DMS153 (cell line): ENCODE results near the gene EIF3B.
"Not testable (repeated sequence)": the region's sequence is repeated elsewhere in the genome, so short reads cannot be mapped to it uniquely, and the experiment has no call there.

ENCODE experiments used
- DNase-seq: peaks from one replicate; lab custom pipeline; 2025; lab: John Stamatoyannopoulos, UW

The EIF3B gene

GRCh38 chr7:2403014-2403717 lies 48.5 kb downstream of the EIF3B start, which contains the start of gene CHST12:
TSS of gene CHST12 (plus strand) at chr7:2403611. CDS start at chr7:2432640, 29,029 bp downstream.
- peak; percentile 92 for DNase-seq

DNA sequence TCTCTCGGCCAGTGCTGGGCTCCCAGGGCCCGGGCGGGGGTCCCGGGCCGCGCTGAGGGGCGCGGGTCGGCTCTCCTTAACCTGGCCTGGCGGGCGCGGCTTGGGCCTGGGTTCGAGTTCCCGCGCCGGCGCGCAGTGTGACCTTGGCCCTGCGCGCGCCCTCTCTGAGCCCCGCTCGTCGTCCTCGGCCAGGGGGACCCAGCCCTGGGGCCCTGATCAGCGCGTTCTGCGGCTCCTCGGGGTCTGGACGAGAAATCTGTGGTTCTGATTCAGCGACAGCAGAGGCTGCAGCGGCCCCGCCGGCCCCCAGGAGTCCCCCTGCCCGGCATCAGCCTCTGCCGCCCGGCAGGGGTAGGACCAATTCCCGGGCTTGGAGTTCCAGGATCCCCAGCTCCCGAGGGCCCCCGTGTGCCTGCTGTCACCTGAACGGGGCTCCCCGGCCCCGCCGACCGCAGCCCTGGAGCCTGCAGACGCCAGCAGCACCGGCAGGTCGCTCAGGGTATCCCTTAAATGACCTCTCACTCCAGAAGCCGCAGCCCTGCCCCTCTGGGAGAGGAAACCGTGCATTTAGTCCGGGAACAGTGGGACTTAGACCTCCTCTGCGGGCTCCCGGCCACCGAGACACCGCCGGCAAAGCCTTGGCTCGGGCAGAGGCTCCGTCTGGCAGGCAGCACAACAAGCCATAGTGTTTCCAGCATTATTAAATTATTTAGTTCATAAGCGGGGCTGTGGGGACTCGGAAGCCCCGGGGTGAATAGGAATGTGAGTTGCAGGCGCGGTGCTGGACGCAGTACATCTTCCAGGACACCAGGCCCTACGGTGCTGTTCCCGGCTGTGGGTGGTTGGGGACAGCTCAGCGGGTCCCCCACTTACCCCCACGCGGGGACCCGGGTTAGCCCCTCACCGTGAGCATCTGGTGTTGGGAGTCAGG lies 49.4 kb downstream of the EIF3B start:
- DNase-seq, result no peak

DNA sequence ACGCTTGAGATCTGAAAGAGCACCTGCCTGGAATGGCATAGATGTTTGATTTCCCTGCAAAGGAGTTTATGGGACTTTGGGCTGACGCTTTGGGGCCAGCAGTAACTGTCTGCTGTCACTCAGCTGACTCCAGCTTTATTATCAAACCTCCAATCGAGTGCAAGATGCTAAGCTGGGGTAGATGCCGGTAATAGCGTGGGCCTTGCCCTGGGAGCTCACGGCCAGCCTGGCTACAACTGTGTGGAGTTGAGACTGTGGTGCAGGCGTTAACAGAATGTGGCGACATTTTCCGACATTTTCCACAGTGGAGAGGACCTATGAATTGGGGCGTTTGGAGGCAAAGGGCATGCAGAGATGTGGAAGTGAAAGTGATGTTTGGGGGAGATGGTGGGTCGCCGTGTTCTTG lies 50.1 kb downstream of the EIF3B start:
- DNase-seq, result no peak

GRCh38 chr7:2405201-2405600 lies 50.6 kb downstream of the EIF3B start:
- no peak for DNase-seq

DNA sequence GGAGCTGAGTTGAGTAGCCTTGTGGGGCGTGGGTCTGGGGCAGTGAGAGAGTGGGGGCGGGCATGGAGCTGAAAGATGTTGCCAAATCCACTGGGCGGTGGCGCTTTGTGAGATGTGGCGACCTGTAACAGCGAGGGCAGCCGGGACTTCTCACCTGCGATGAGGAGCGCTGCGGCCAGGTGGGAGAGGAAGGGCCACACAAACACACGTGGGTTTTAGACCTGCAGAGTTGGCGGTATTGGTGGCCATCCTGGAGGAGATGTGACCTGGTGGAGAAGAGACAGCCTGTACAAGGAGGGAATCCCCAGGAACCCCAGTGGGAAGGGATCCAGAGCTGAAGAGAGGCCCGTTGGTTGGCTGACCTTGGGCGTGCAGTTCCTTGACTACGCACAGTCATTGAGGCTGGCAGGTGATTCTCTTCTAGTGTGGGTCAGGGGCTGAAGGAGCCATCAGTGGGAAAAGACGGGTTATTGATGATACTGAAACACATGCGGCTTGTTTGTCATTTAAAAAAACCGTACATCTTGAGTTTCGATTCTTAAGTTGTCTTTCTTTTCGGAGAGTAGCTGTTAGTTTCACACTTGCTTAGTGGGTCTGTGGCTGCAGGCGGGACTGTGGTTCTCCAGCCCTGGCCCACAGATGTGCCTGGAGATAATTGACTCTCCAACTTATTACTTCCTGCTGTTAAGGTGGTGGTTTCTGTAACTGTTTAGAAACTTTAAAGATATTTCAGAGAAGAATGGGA lies 51.1 kb downstream of the EIF3B start:
- no peak for DNase-seq

GRCh38 chr7:2409745-2410414 lies 55.3 kb downstream of the EIF3B start:
- no peak for DNase-seq

- DNase-seq, result no peak
Measured at GRCh38 chr7:2411049-2411448, 56.4 kb downstream of the EIF3B start.

GRCh38 chr7:2411815-2412586 lies 57.4 kb downstream of the EIF3B start:
- DNase-seq, result no peak

DNA sequence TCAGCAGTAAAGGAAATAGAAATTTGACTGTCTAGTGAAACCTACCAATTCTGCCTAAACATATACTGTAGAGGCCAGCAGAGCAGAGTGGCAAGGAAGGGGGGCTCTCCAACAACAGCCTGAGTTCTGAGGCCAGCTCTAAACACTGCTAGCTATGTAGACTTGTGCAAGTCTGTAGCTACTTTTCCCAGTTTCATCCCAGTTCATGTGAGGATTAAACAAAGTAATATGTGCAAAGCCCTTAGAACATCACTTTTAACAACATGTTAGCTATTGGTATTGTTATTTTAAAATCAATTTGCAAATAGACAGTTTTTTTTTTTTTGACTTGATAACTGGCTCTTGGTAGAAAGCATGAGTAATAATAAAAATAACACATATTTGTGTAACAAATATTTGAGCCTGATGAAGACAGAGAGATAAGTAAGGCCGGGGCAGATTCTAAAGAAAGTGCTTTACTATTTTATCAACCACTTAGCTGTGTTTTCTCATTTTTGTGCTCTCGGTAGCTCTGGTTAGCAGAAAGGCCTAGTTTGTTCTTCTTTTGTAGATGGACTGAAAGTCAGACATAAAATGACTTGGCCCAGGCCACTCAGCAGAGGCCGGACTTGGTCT lies 58.1 kb downstream of the EIF3B start:
- no peak for DNase-seq

- no peak for DNase-seq
Measured at GRCh38 chr7:2416063-2416462, 61.4 kb downstream of the EIF3B start.

GRCh38 chr7:2416650-2417049 lies 62.0 kb downstream of the EIF3B start:
- DNase-seq, result no peak

GRCh38 chr7:2417178-2417577 lies 62.6 kb downstream of the EIF3B start:
- not testable (repeated sequence) for DNase-seq

- no peak for DNase-seq
Measured at GRCh38 chr7:2417981-2418481, 63.4 kb downstream of the EIF3B start.

DNA sequence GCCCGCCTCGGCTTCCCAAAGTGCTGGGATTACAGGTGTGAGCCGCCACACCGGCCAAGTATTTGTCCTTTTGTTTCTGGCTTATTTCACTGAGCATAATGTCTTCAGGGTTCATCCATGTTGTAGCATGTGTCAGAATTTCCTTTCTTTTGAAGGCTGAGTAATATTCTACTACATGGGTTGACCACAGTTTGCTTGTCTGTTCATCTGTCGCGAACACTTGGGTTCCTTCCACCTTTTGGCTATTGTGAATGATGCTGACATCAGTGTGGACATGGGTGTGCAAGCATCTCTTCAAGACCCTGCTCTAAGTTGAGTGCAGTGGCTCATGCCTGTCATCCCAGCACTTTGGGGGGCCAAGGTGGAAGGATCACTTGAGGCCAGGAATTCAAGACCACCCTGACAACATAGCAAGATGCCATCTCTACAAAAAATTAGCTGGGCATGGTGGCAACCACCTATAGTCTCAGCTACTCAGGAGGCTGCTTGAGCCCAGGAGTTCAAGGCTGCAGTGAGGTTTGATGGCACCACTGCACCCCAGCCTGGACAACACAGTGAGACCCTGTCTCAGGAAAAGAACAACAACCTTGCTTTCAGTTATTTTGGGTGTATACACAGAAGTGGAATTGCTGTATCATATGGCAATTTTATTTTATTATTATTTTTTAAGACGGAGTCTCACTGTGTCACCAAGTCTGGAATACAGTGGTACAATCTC lies 65.7 kb downstream of the EIF3B start:
- DNase-seq, result no peak

DNA sequence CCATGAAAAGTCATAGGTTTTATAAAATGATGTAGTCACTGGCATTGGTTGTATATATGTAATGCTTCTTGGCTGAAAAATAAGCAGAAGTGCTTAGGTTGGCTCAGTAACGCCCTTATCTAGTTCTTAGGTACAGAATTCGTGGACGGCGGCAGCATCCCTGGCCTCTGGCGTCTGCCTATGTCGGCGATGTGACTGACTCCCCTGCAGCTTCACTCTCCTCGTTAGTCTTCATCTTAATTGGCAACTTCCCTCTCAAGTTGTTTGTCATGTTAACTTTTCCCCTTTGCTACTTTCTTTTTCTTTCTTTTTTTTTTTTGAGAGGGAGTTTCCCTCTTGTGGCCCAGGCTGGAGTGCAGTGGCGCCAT lies 67.3 kb downstream of the EIF3B start:
- DNase-seq, result no peak

DNA sequence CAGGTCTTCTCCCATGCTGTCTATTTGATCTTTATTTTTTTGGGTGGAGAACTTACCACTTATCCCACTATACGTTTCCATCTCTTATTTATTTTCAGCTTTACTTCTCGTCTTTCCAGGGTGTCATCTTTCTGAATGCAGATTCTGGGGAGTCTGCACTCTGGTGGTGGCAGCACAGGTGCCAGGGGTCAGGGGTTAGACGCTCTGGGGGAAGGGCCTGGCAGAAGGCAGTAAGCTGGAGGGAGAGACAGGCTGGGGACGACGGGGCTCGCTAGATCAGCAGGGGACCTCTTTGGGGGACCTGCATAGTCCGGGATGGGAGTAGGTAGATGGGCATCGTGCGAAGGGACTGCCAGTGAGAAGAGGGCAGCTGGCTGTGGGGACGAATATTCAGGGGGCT lies 71.1 kb downstream of the EIF3B start:
- no peak for DNase-seq
